K562 (cell line): ENCODE results near the gene HPSE2. TPM values are rescaled to one million over a fixed set of nuclear protein-coding genes. Genes with fewer than 3 reads are reported as not detected.
A peak's percentile ranks its signal among the peaks of the same experiment; 100 is the strongest.

ENCODE experiments used
- ATAC-seq: fragments of 200-7000 bp; cut with Tn5 transposase; 3 replicates; pipeline ENCODE4 v1.9.1; 2020; ENCODE audit warnings: moderate library complexity
- BruUV-seq: library from RNA; stranded (reverse); fragments of 400-500 nt; replicated peaks from 2 replicates; lab custom pipeline; 2021; lab: Mats Ljungman, UMichigan
- CTCF ChIA-PET: fragments of 300-600 bp; formaldehyde crosslinking; extraction: SDS; loops from one replicate; lab custom pipeline; 2021; ENCODE audit warnings: low intra/inter-chr PET ratio; lab: Yijun Ruan, JAX
- POLR2A ChIA-PET: fragments of 300-600, 350-650 bp; sonication (Branson Sonifier 250); formaldehyde crosslinking; extraction: SDS; loops from one replicate; lab custom pipeline; 2021; ENCODE audit warnings: antibody characterized with exemption, inconsistent platforms; lab: Yijun Ruan, JAX
- DNase-seq, 4 experiments: peaks; one replicate each; pipeline versions ENCODE4 v3.0.0 to v3.0.0-alpha.2; 2011 to 2018; ENCODE audit warnings: low spot score in 3 of 4, mixed read lengths in 3 of 4; ENCODE audit errors: extremely low read depth in 1 of 4
- FAIRE-seq: peaks from 2 replicates; lab custom pipeline; 2011; peaks lifted over from hg19 to GRCh38; lab: Jason Lieb, UNC
- H2AFZ ChIP-seq: 2 replicates; pipeline ENCODE4 v1.6.0; 2011; ENCODE audit warnings: low read depth, low read length, control low read depth, inconsistent platforms
- H3K27ac ChIP-seq: fragments of 200-600 bp; 3 replicates; pipeline ENCODE4 v1.8.0; 2011; ENCODE audit warnings: low read depth, mild to moderate bottlenecking, control low read depth, inconsistent platforms, low read length, moderate library complexity, mixed read lengths; ENCODE audit errors: extremely low read depth
- H3K27me3 ChIP-seq, 2 experiments: fragments of 300-600 bp in 1 of 2; 2 replicates in 1 of 2; 3 replicates in 1 of 2; pipeline versions ENCODE4 v1.6.0 to v1.8.0; 2011; ENCODE audit warnings: inconsistent platforms in 2 of 2, low read length in 2 of 2, mild to moderate bottlenecking in 1 of 2, mixed read lengths in 1 of 2, moderate library complexity in 1 of 2; ENCODE audit not compliant: control insufficient read depth in 2 of 2, insufficient read depth in 2 of 2
- H3K36me3 ChIP-seq: fragments of 300-600 bp; 3 replicates; pipeline ENCODE4 v1.8.0; 2011; ENCODE audit warnings: mild to moderate bottlenecking, low read length, inconsistent platforms; ENCODE audit not compliant: control insufficient read depth, insufficient read depth
- H3K4me1 ChIP-seq, 2 experiments: fragments of 200-600 bp in 1 of 2; replicated peaks in 1 of 2; 2 replicates in 1 of 2; 3 replicates in 1 of 2; pipeline versions ENCODE4 v1.5.1 to v1.8.0; 2011; ENCODE audit warnings: inconsistent platforms in 2 of 2, low read length in 2 of 2, mild to moderate bottlenecking in 1 of 2, mixed read lengths in 1 of 2, moderate library complexity in 1 of 2; ENCODE audit not compliant: control insufficient read depth in 2 of 2, insufficient read depth in 2 of 2
- H3K4me2 ChIP-seq: 2 replicates; pipeline ENCODE4 v1.6.1; 2011; ENCODE audit warnings: low read length, control low read depth, inconsistent platforms, mixed read lengths; ENCODE audit not compliant: insufficient read depth
- H3K4me3 ChIP-seq: fragments of 200-600 bp; sonication (generic), shearing (Covaris generic); 2 replicates; pipeline ENCODE4 v1.5.1; 2016; ENCODE audit warnings: control low read depth, inconsistent platforms
- H3K79me2 ChIP-seq: fragments of 200-600 bp; 3 replicates; pipeline ENCODE4 v1.8.0; 2011; ENCODE audit warnings: low read length, inconsistent platforms; ENCODE audit not compliant: control insufficient read depth, insufficient read depth
- H3K9ac ChIP-seq, 2 experiments: 2 replicates each; pipeline versions ENCODE4 v1.6.0 to v1.6.1; 2011; ENCODE audit warnings: low read depth in 2 of 2, low read length in 2 of 2, control low read depth in 1 of 2, inconsistent platforms in 1 of 2, mild to moderate bottlenecking in 1 of 2, mixed read lengths in 1 of 2; ENCODE audit not compliant: insufficient read depth in 1 of 2
- H3K9me1 ChIP-seq: one replicate; pipeline ENCODE4 v1.6.0; 2011; ENCODE audit warnings: inconsistent platforms, mild to moderate bottlenecking, low read length, moderate library complexity; ENCODE audit not compliant: control insufficient read depth, insufficient read depth
- H3K9me3 ChIP-seq: replicated peaks from 2 replicates; pipeline ENCODE4 v1.5.1; 2011; ENCODE audit warnings: low read depth, low read length, inconsistent platforms; ENCODE audit not compliant: control insufficient read depth, insufficient read depth
- H4K20me1 ChIP-seq: replicated peaks from 2 replicates; pipeline ENCODE4 v1.6.1; 2011; ENCODE audit warnings: low read length, inconsistent platforms, mixed read lengths; ENCODE audit not compliant: control insufficient read depth, insufficient read depth
- CBFA2T3 ChIP-seq: fragments of 450-650 bp; IDR thresholded peaks from 2 replicates; pipeline ENCODE4 v1.6.1; 2017
- DEAF1 ChIP-seq: fragments of 450-650 bp; formaldehyde crosslinking; IDR thresholded peaks from 2 replicates; pipeline ENCODE4 v1.4.0; 2020; ENCODE audit warnings: mild to moderate bottlenecking, moderate library complexity
- SMC3 ChIP-seq: conservative IDR thresholded peaks from 2 replicates; pipeline ENCODE4 v1.6.1; 2011; ENCODE audit warnings: low read depth, low read length, improper control_type of control experiment; ENCODE audit not compliant: insufficient read depth
- WGBS: fragments of 100-300 bp; shearing (Covaris generic); methylation state at CpG from one replicate; pipeline ENCODE4 v1.1.6; 2016; ENCODE audit warnings: low coverage, mixed read lengths; ENCODE audit not compliant: insufficient coverage; ENCODE audit errors: missing lambda C conversion rate; 5-methylcytosine and 5-hydroxymethylcytosine counted together
- in situ Hi-C: fragments of 300-500 bp; cut with MboI; formaldehyde crosslinking; loops from 4 replicates; pipeline ENCODE4 v1.15.0; 2018; ENCODE audit warnings: inconsistent platforms, mixed read lengths
- intact Hi-C: fragments of 100-400 bp; cut with micrococcal nuclease; formaldehyde crosslinking; loops from 2 replicates; pipeline ENCODE4 v1.14.2; 2022
- polyA plus RNA-seq, 8 experiments: library from polyadenylated mRNA; depleted of rRNA in 4 of 8; stranded (reverse) in 5 of 8; unstranded in 3 of 8; fragments of >200 nt; fragmentation: Nextera tagmentation in 2 of 8; fragmentation: Illumina TruSeq in 1 of 8; extraction: Ambion mirVana in 2 of 8; extraction: Trizol in 1 of 8; gene quantifications; 2 replicates each; pipeline versions ENCODE4 v1.2.1 to v1.2.3, GENCODE V29; 2011 to 2014; ENCODE audit warnings: inconsistent platforms in 1 of 8, missing spikeins in 1 of 8
- total RNA-seq, 7 experiments: library from RNA; depleted of rRNA in 6 of 7; stranded (reverse); fragments of >200 nt in 6 of 7; fragmentation: Illumina TruSeq in 2 of 7; extraction: Trizol in 2 of 7; gene quantifications; 2 replicates each; pipeline versions ENCODE4 v1.2.1 to v1.2.3, GENCODE V29; 2011 to 2021; ENCODE audit warnings: low replicate concordance in 1 of 7
- TF ChIP-seq, protein P1 (sequence below), 2 experiments: fragments of 450-650 bp; formaldehyde crosslinking in 1 of 2; IDR thresholded peaks; 2 replicates each; pipeline versions ENCODE4 v1.4.0 to v1.6.1; 2014 to 2020; ENCODE audit warnings: mild to moderate bottlenecking in 2 of 2, borderline replicate concordance in 1 of 2, low read depth in 1 of 2
- TF ChIP-seq, protein P2 (sequence below): fragments of 450-650 bp; formaldehyde crosslinking; IDR thresholded peaks from 2 replicates; pipeline ENCODE4 v1.4.0; 2020; ENCODE audit warnings: mild to moderate bottlenecking
- TF ChIP-seq, protein P3 (sequence below), 3 experiments: IDR thresholded peaks in 2 of 3; conservative IDR thresholded peaks in 1 of 3; 2 replicates each; pipeline ENCODE4 v1.5.1; 2011 to 2012; ENCODE audit warnings: low read length in 3 of 3, mild to moderate bottlenecking in 3 of 3, control low read depth in 2 of 3, improper control_type of control experiment in 1 of 3, inconsistent platforms in 1 of 3, low read depth in 1 of 3, mixed read lengths in 1 of 3, moderate library complexity in 1 of 3; ENCODE audit not compliant: insufficient read depth in 2 of 3

HPSE2 gene
- total and polyA plus RNA-seq, 9 of the 15 experiments (the other 6 are each of a cell fraction or from before 2014, with no cell fraction given), result 0.03 to 0.10 (median 0.04) TPM; not detected in 2

- Histone ChIP-seq H3K27ac (no peak overlapping the region), H3K27me3 (no peaks in the 10 kb centered on the region), H4K20me1 (no peaks in the 10 kb centered on the region), H3K4me1 (peaks cover 0 to 9% of the 10 kb centered on the region in 2 experiments; a peak in 1 of 5 replicates), H3K9ac (no peak overlapping the region; a peak in 1 of 4 replicates), H3K4me2 (no peak overlapping the region), H3K9me1 (no peaks in the 10 kb centered on the region), H3K36me3 (peaks cover 44% of the 10 kb centered on the region; the same call in 2 of the 3 replicates), H3K79me2 (no peaks in the 10 kb centered on the region), H2AFZ (no peak overlapping the region), H3K9me3 (no peaks in the 10 kb centered on the region), H3K4me3 (no peak overlapping the region)
- in situ Hi-C loops, result loop anchor here (10.0 kb wide), 1 partner anchor 239 kb away; no protein-coding TSS in a partner anchor
- no TSS peak for BruUV-seq
- ChIA-PET CTCF (no interaction called here), POLR2A (interaction anchor here (0.6 kb wide), 2 partner anchors 13 to 123 kb away, joined by 3 to 4 read pairs; no protein-coding TSS in a partner anchor)
- intact Hi-C loops, result loop anchor here (1.0 to 5.0 kb wide), 2 partner anchors 41 to 237 kb away; no protein-coding TSS in a partner anchor
- 45% methylated on average over 6 of the region's 21 CpGs for WGBS
- FAIRE-seq, result no peak
- DNase-seq, result peak; percentile 45 to 62 (median 58)
- peak; percentile 93 for ATAC-seq
- TF ChIP-seq, protein P1, sequence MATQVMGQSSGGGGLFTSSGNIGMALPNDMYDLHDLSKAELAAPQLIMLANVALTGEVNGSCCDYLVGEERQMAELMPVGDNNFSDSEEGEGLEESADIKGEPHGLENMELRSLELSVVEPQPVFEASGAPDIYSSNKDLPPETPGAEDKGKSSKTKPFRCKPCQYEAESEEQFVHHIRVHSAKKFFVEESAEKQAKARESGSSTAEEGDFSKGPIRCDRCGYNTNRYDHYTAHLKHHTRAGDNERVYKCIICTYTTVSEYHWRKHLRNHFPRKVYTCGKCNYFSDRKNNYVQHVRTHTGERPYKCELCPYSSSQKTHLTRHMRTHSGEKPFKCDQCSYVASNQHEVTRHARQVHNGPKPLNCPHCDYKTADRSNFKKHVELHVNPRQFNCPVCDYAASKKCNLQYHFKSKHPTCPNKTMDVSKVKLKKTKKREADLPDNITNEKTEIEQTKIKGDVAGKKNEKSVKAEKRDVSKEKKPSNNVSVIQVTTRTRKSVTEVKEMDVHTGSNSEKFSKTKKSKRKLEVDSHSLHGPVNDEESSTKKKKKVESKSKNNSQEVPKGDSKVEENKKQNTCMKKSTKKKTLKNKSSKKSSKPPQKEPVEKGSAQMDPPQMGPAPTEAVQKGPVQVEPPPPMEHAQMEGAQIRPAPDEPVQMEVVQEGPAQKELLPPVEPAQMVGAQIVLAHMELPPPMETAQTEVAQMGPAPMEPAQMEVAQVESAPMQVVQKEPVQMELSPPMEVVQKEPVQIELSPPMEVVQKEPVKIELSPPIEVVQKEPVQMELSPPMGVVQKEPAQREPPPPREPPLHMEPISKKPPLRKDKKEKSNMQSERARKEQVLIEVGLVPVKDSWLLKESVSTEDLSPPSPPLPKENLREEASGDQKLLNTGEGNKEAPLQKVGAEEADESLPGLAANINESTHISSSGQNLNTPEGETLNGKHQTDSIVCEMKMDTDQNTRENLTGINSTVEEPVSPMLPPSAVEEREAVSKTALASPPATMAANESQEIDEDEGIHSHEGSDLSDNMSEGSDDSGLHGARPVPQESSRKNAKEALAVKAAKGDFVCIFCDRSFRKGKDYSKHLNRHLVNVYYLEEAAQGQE (IDR thresholded peaks at IDR 0.05; ENCODE audit: borderline replicate concordance), result peak; percentile 50; the same call in 1 of the 2 replicates
- TF ChIP-seq, protein P1 (CRISPR knock-in tag; IDR thresholded peaks at IDR 0.05; ENCODE audit: low read depth), result no peak
- peak; percentile 59 for TF ChIP-seq SMC3
- TF ChIP-seq, protein P2, sequence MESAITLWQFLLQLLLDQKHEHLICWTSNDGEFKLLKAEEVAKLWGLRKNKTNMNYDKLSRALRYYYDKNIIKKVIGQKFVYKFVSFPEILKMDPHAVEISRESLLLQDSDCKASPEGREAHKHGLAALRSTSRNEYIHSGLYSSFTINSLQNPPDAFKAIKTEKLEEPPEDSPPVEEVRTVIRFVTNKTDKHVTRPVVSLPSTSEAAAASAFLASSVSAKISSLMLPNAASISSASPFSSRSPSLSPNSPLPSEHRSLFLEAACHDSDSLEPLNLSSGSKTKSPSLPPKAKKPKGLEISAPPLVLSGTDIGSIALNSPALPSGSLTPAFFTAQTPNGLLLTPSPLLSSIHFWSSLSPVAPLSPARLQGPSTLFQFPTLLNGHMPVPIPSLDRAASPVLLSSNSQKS (CRISPR knock-in tag), result no peak
- TF ChIP-seq, protein P3, sequence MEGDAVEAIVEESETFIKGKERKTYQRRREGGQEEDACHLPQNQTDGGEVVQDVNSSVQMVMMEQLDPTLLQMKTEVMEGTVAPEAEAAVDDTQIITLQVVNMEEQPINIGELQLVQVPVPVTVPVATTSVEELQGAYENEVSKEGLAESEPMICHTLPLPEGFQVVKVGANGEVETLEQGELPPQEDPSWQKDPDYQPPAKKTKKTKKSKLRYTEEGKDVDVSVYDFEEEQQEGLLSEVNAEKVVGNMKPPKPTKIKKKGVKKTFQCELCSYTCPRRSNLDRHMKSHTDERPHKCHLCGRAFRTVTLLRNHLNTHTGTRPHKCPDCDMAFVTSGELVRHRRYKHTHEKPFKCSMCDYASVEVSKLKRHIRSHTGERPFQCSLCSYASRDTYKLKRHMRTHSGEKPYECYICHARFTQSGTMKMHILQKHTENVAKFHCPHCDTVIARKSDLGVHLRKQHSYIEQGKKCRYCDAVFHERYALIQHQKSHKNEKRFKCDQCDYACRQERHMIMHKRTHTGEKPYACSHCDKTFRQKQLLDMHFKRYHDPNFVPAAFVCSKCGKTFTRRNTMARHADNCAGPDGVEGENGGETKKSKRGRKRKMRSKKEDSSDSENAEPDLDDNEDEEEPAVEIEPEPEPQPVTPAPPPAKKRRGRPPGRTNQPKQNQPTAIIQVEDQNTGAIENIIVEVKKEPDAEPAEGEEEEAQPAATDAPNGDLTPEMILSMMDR (IDR thresholded peaks at IDR 0.05 in 2 of 3, conservative IDR thresholded peaks at IDR 0.05 in 1 of 3; ENCODE audit: insufficient read depth in 2 of 3, low read depth in 1 of 3, low read length in 3 of 3), result peak; percentile 64 to 79 (median 67)
- TF ChIP-seq DEAF1 (CRISPR knock-in tag), result peak; percentile 44; the same call in 1 of the 2 replicates
- TF ChIP-seq CBFA2T3, result no peak
These were observed 809.9 kb downstream of the HPSE2 start for GRCh38 chr10:98425511-98426352.
